SK-N-SH (cell line): ENCODE results near the gene FBXW8.

ENCODE experiments used
- CTCF ChIP-seq: fragments of 200-600 bp; sonication (generic); IDR thresholded peaks from 2 replicates; pipeline ENCODE4 v1.6.1; 2017; ENCODE audit warnings: antibody characterized with exemption, mild to moderate bottlenecking, moderate library complexity
- FOXM1 ChIP-seq: IDR thresholded peaks from 2 replicates; pipeline ENCODE4 v1.4.0; 2012; ENCODE audit warnings: low read depth, mild to moderate bottlenecking
- NFIC ChIP-seq: IDR thresholded peaks from 2 replicates; pipeline ENCODE4 v1.4.0; 2012; ENCODE audit warnings: borderline replicate concordance
- POLR2AphosphoS5 ChIP-seq: IDR thresholded peaks from 2 replicates; pipeline ENCODE4 v1.6.1; 2012; ENCODE audit warnings: low read depth, low read length
- RCOR1 ChIP-seq: fragments of 150-350 bp; IDR thresholded peaks from 2 replicates; pipeline ENCODE4 v1.6.1; 2017; ENCODE audit warnings: antibody characterized with exemption, low read length
- RFX5 ChIP-seq: IDR thresholded peaks from 2 replicates; pipeline ENCODE4 v1.6.1; 2012; ENCODE audit warnings: mild to moderate bottlenecking, improper control_type of control experiment, low read length
- SIN3A ChIP-seq: IDR thresholded peaks from 2 replicates; pipeline ENCODE4 v1.6.1; 2012; ENCODE audit warnings: low read depth, mild to moderate bottlenecking, low read length, moderate library complexity, borderline replicate concordance
- ZBTB33 ChIP-seq: IDR thresholded peaks from 2 replicates; pipeline ENCODE4 v1.4.0; 2012; ENCODE audit warnings: low read depth, borderline replicate concordance
- TF ChIP-seq, protein P1 (sequence below): IDR thresholded peaks from 2 replicates; pipeline ENCODE4; 2012
- TF ChIP-seq, protein P2 (sequence below): fragments of 150-350 bp; IDR thresholded peaks from 2 replicates; pipeline ENCODE4 v1.6.1; 2016; ENCODE audit warnings: mild to moderate bottlenecking, low read depth, low read length

DNA sequence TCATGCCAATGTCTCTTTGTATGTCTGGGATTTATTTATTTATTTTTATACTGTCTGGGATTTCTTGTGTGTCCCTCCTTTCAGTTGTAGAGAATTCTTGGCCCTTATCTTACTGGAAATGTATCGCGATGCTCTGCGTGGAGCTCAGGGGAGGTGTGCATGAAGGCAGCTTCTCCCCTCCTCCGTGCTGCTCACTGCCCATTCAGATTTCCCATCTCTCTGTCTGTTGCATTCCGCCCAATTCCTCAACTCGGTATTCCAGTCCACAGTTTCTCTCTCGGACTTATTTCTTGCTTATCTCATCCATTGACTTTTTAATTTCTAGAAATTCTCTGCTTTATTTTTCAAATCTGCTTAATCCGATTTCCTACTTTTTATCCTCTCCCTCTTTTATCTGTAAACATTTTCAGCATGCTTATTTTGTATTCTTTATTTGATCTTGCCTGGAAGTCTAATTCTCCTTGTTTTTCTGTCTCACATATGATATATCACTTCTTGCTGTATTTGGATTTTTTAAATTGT is 93.2 kb downstream of the FBXW8 start:
- TF ChIP-seq CTCF (no peak), RCOR1 (no peak), NFIC (no peak), RFX5 (no peak), POLR2AphosphoS5 (no peak), FOXM1 (no peak), SIN3A (no peak), ZBTB33 (no peak)
- TF ChIP-seq, protein P1, sequence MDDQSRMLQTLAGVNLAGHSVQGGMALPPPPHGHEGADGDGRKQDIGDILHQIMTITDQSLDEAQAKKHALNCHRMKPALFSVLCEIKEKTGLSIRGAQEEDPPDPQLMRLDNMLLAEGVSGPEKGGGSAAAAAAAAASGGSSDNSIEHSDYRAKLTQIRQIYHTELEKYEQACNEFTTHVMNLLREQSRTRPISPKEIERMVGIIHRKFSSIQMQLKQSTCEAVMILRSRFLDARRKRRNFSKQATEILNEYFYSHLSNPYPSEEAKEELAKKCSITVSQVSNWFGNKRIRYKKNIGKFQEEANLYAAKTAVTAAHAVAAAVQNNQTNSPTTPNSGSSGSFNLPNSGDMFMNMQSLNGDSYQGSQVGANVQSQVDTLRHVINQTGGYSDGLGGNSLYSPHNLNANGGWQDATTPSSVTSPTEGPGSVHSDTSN, result no peak
- TF ChIP-seq, protein P2, sequence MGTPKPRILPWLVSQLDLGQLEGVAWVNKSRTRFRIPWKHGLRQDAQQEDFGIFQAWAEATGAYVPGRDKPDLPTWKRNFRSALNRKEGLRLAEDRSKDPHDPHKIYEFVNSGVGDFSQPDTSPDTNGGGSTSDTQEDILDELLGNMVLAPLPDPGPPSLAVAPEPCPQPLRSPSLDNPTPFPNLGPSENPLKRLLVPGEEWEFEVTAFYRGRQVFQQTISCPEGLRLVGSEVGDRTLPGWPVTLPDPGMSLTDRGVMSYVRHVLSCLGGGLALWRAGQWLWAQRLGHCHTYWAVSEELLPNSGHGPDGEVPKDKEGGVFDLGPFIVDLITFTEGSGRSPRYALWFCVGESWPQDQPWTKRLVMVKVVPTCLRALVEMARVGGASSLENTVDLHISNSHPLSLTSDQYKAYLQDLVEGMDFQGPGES, result no peak
